Left ventricle myocardium superior (tissue), 1 donor: Measurements from ENCODE around the gene RHOV. TPM values are rescaled to one million over a fixed set of nuclear protein-coding genes. Genes with fewer than 3 reads are reported as not detected.
A peak's percentile ranks its signal among the peaks of the same experiment; 100 is the strongest.
"Not testable (repeated sequence)": the region's sequence is repeated elsewhere in the genome, so short reads cannot be mapped to it uniquely, and the experiment has no call there.

Source experiments
- ATAC-seq: fragments of 200-7000 bp; cut with Tn5 transposase; one replicate; pipeline ENCODE4 v1.9.1; 2020; ENCODE audit warnings: mild to moderate bottlenecking, moderate library complexity
- DNase-seq: peaks from one replicate; pipeline ENCODE4 v3.0.0-alpha.2; 2020
- intact Hi-C: fragments of 100-400 bp; cut with micrococcal nuclease; formaldehyde crosslinking; loops from one replicate; pipeline ENCODE4 v1.11.0; 2022
- total RNA-seq: library from RNA; stranded (reverse); fragmentation: NEBNext Ultra II Directional; extraction: Animal tissue kit (Norgen Biotek cat#: 25700); gene quantifications from one replicate; pipeline ENCODE4 v1.2.1, GENCODE V29; 2021
- donor health status: DM: no; HTN: yes; CAD: no; lungs with severe emphysema.

RHOV gene
- total RNA-seq, 1 donor from 2014 or later = not detected

GRCh38 chr15:40879609-40880008 lies 5.6 kb upstream of the RHOV start:
- ATAC-seq (no peak), DNase-seq (no peak)
- intact Hi-C loops = no loop called here

- ATAC-seq (no peak), DNase-seq (no peak)
- intact Hi-C loops = no loop called here
Observed at GRCh38 chr15:40878785-40879184, 4.8 kb upstream of the RHOV start.

GRCh38 chr15:40877694-40878093 lies 3.7 kb upstream of the RHOV start:
- intact Hi-C loops = no loop called here
- DNase-seq (no peak), ATAC-seq (no peak)

- ATAC-seq (no peak), DNase-seq (no peak)
- intact Hi-C loops = no loop called here
Observed at GRCh38 chr15:40875991-40876730, 2.1 kb upstream of the RHOV start.

- ATAC-seq = no peak
- DNase-seq = no peak
- intact Hi-C loops = no loop called here
Observed at GRCh38 chr15:40872791-40873693, 992 bp downstream of the RHOV start.

GRCh38 chr15:40871749-40872617 lies 2.1 kb downstream of the RHOV start:
- ATAC-seq = no peak

GRCh38 chr15:40870716-40871115 lies 3.3 kb downstream of the RHOV start:
- DNase-seq (no peak), ATAC-seq (no peak)
- intact Hi-C loops = no loop called here

More at GRCh38 chr15:40871749-40872617, 2.1 kb downstream of the RHOV start:
- intact Hi-C loops = no loop called here
- DNase-seq = no peak

- ATAC-seq = no peak
- intact Hi-C loops = no loop called here
- no peak for DNase-seq
Observed at GRCh38 chr15:40869686-40870085, 4.3 kb downstream of the RHOV start.

- DNase-seq (no peak), ATAC-seq (no peak)
- intact Hi-C loops = no loop called here
Observed at GRCh38 chr15:40867199-40867598, 6.8 kb downstream of the RHOV start.

- intact Hi-C loops = no loop called here
- ATAC-seq (no peak), DNase-seq (no peak)
Observed at GRCh38 chr15:40863660-40864270, 10.3 kb downstream of the RHOV start.

GRCh38 chr15:40861147-40861546 lies 12.9 kb downstream of the RHOV start:
- intact Hi-C loops, ATAC-seq, DNase-seq: not testable (repeated sequence)

GRCh38 chr15:40859206-40859851 lies 14.7 kb downstream of the RHOV start:
- DNase-seq (peak; percentile 74), ATAC-seq (peak; percentile 72)
- intact Hi-C loops = no loop called here

- no peak for DNase-seq
- intact Hi-C loops = no loop called here
- ATAC-seq = no peak
Observed at GRCh38 chr15:40858706-40859105, 15.3 kb downstream of the RHOV start.

- peak; percentile 89 for ATAC-seq
- peak; percentile 77 for DNase-seq
- intact Hi-C loops = no loop called here
Observed at GRCh38 chr15:40857601-40858341, 16.3 kb downstream of the RHOV start.

GRCh38 chr15:40856746-40857145 lies 17.3 kb downstream of the RHOV start:
- DNase-seq = no peak
- intact Hi-C loops = no loop called here
- ATAC-seq = no peak

GRCh38 chr15:40855706-40856234 lies 18.3 kb downstream of the RHOV start:
- no peak for ATAC-seq
- intact Hi-C loops = no loop called here
- no peak for DNase-seq

GRCh38 chr15:40854161-40854560 lies 19.9 kb downstream of the RHOV start:
- ATAC-seq (no peak), DNase-seq (no peak)
- intact Hi-C loops = no loop called here
